ENCODE measurements around the gene KRTAP12-2.
"Not testable (repeated sequence)": the region's sequence is repeated elsewhere in the genome, so short reads cannot be mapped to it uniquely, and the experiment has no call there.

Gene KRTAP12-2

DNA sequence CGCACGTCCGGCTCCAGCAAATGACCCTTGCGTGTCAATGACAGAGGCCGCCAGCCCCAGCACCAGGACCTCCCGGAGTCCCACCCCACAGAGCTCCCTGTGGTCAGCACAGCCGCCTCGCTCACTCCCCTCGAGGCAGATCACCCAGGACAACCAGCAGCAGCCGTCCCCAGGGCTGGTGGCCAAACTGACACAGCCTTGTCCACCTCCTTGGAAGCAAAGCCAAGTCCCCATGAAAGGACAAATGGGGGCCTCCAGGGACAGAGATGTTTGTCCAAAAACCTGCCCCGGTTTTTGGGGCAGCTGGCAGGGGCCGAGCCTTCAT lies 27.4 kb downstream of the KRTAP12-2 start:
- DNase-seq = no peak
- CTCF ChIA-PET = no interaction called here
- H3K27ac Mint-ChIP-seq = no peak overlapping the region
- peaks cover 45% of the 10 kb centered on the region for H3K27me3 Mint-ChIP-seq
- H3K36me3 Mint-ChIP-seq = peaks cover 4% of the 10 kb centered on the region
- H3K9me3 Mint-ChIP-seq = peaks cover 36% of the 10 kb centered on the region
- no peak overlapping the region for H3K4me3 Mint-ChIP-seq
- H3K4me1 Mint-ChIP-seq = no peaks in the 10 kb centered on the region

- H3K36me3 Mint-ChIP-seq, H3K4me3 Mint-ChIP-seq, H3K27ac Mint-ChIP-seq, DNase-seq, CTCF ChIA-PET, H3K4me1 Mint-ChIP-seq: not testable (repeated sequence)
- Mint-ChIP-seq H3K27me3 (peaks cover 41% of the 10 kb centered on the region), H3K9me3 (peaks cover 31% of the 10 kb centered on the region)
Observed at GRCh38 chr21:44638506-44639330, 28.0 kb downstream of the KRTAP12-2 start.

GRCh38 chr21:44637851-44638348 lies 28.8 kb downstream of the KRTAP12-2 start:
- H3K4me3 Mint-ChIP-seq, CTCF ChIA-PET, H3K36me3 Mint-ChIP-seq, H3K27ac Mint-ChIP-seq, DNase-seq, H3K4me1 Mint-ChIP-seq: not testable (repeated sequence)
- peaks cover 39% of the 10 kb centered on the region for H3K27me3 Mint-ChIP-seq
- peaks cover 29% of the 10 kb centered on the region for H3K9me3 Mint-ChIP-seq

DNA sequence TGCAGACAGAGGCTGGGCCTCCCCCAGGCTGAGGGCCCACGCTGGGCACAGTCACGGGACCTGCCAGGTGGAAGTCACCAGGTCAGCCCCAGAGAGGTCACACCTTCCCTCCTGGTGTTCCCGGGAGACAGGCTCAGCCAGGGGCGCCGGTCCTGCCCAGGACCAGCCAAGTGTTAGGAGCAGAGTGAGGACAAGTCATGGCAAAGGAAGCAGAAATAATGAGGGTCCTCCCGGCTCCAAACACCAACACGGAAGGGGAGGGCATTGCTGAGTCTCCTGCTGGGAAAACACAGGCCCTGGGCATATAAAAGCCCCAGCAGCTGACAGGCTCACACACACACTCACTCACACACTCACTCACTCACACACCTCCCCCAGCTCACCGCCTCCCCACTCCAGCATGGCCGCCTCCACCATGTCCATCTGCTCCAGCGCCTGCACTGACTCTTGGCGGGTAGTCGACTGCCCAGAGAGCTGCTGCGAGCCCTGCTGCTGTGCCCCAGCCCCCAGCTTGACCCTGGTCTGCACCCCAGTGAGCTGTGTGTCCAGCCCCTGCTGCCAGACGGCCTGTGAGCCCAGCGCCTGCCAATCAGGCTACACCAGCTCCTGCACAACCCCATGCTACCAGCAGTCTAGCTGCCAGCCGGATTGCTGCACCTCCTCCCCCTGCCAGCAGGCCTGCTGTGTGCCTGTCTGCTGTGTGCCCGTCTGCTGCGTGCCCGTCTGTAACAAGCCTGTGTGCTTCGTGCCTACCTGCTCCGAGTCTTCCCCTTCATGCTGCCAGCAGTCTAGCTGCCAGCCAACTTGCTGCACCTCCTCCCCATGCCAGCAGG lies 29.5 kb downstream of the KRTAP12-2 start, which contains the start of gene KRTAP10-10:
TSS of gene KRTAP10-10 (plus strand) at position 339 of the 833 bp plus-strand sequence. CDS start at position 401, 62 bp downstream.
- Mint-ChIP-seq H3K27ac (no peak within 1 kb of the TSS), H3K4me1 (no peaks in the 10 kb centered on the region), H3K4me3 (no peak within 1 kb of the TSS), H3K36me3 (peaks cover 3% of the 10 kb centered on the region), H3K9me3 (peaks cover 28% of the 10 kb centered on the region), H3K27me3 (peaks cover 44% of the 10 kb centered on the region)
- DNase-seq = no peak
- CTCF ChIA-PET = no interaction called here

DNA sequence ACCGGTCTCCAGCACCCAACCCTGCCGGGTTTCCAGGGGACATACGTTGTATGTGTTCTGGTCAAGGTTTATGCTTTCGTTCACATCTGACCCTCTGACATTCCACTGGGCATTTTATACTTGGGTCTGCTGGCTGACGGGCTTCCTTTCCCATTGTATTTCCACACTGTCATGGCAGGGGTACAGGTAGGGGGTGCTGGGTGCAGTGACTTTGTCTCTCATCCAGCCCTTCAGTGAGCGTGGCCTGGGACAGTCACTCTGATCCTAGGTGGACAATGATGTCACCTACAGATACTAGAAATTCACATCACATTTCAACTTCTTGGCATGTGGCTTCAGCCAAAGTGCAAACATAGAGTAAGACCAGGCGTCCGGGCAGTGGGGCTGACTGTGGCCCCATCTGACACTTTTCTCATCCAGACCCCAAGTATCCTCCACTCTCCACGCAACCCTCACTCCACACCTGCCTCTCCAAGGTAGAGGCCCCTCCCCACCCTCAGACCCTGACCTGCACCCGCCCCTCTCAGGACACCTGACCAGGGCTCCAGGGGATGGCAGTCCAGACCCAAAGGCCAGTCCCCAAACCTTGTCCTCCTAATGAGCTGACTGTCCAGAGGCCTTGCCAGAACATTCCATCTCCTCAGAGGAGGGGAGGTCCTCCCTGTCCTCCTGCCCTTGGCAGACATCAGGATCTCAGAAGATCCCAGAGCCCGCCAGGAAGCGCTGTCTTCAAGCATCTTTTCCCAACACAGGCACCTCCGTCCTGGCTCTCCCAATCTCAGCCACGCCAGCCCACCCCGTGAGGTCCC lies 30.3 kb downstream of the KRTAP12-2 start:
- Mint-ChIP-seq H3K27ac (no peak overlapping the region), H3K4me3 (no peak overlapping the region)

GRCh38 chr21:44632067-44632466 lies 34.7 kb downstream of the KRTAP12-2 start:
- Mint-ChIP-seq H3K4me3 (no peak overlapping the region), H3K4me1 (peaks cover 12% of the 10 kb centered on the region), H3K36me3 (peaks cover 15% of the 10 kb centered on the region), H3K27ac (no peak overlapping the region), H3K27me3 (peaks cover 31% of the 10 kb centered on the region), H3K9me3 (peaks cover 35% of the 10 kb centered on the region)
- no peak for DNase-seq
- CTCF ChIA-PET = no interaction called here

More for the DNA sequence above, 30.3 kb downstream of the KRTAP12-2 start:
- CTCF ChIA-PET = no interaction called here
- no peak for DNase-seq
- Mint-ChIP-seq H3K4me1 (no peaks in the 10 kb centered on the region), H3K36me3 (peaks cover 4% of the 10 kb centered on the region), H3K27me3 (peaks cover 44% of the 10 kb centered on the region), H3K9me3 (peaks cover 31% of the 10 kb centered on the region)

GRCh38 chr21:44630440-44630839 lies 36.3 kb downstream of the KRTAP12-2 start:
- Mint-ChIP-seq H3K36me3 (peaks cover 15% of the 10 kb centered on the region), H3K27me3 (peaks cover 20% of the 10 kb centered on the region), H3K9me3 (peaks cover 35% of the 10 kb centered on the region), H3K4me1 (peaks cover 12% of the 10 kb centered on the region), H3K27ac (peak overlapping the region; percentile 47), H3K4me3 (no peak overlapping the region)
- DNase-seq = no peak
- CTCF ChIA-PET = no interaction called here

DNA sequence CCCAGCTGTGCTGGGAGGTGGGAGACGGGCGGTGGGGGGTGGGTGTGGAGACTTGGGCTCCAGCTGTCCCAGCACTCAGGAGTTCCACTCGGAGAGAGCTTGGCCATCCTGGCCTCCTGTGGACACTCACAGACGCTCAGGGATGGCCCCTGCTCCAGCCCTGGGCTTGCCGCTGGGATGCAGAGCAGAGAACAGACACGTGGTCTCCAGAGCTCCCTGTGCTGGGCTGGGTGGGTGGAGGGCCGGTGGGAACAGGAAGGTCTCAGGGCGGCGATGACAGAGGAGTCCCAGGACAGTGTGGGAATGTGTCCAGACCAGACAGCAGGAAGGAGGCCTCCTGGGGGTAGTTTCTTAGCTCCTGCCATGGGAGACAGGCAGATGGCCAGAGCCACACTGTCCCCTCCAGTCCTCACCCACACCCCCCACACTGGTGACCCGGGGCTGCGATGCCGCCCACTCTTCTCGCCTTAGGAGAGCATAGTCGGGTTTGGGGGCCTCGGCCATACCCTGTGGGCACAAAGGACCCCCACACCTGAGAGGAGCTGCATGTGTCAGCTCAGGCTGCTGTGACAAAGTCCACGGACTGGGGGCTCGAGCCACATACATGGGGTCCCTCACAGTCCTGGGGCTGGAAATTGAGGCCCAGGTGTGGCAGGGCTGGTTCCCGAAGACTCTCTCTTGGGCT lies 37.9 kb downstream of the KRTAP12-2 start:
- Mint-ChIP-seq H3K36me3 (peaks cover 22% of the 10 kb centered on the region), H3K27ac (no peak overlapping the region), H3K27me3 (peaks cover 26% of the 10 kb centered on the region), H3K9me3 (peaks cover 47% of the 10 kb centered on the region), H3K4me3 (no peak overlapping the region), H3K4me1 (peaks cover 12% of the 10 kb centered on the region)
- DNase-seq = no peak
- CTCF ChIA-PET = no interaction called here

DNA sequence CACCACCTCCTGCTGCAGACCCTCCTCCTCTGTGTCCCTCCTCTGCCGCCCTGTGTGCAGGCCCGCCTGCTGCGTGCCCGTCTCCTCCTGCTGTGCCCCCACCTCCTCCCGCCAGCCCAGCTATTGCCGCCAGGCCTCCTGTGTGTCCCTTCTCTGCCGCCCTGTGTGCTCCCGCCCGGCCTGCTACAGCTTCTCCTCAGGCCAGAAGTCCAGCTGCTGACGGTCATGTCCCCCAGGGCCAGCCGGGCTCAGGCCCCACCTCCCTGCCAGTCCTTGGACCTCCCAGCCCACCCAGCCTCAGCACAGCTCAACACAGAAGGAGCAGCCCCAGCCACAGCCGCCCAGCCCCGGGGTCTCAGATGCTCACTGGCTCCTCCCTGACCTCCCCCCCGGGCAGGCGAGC lies 38.9 kb downstream of the KRTAP12-2 start:
- H3K4me1 Mint-ChIP-seq = peaks cover 12% of the 10 kb centered on the region
- DNase-seq, CTCF ChIA-PET, H3K27ac Mint-ChIP-seq, H3K4me3 Mint-ChIP-seq: not testable (repeated sequence)
- H3K36me3 Mint-ChIP-seq = peaks cover 25% of the 10 kb centered on the region
- H3K27me3 Mint-ChIP-seq = peaks cover 26% of the 10 kb centered on the region
- peaks cover 47% of the 10 kb centered on the region for H3K9me3 Mint-ChIP-seq

GRCh38 chr21:44627181-44627822 lies 39.4 kb downstream of the KRTAP12-2 start:
- DNase-seq, CTCF ChIA-PET, H3K4me3 Mint-ChIP-seq, H3K27ac Mint-ChIP-seq: not testable (repeated sequence)
- peaks cover 51% of the 10 kb centered on the region for H3K9me3 Mint-ChIP-seq
- H3K4me1 Mint-ChIP-seq = peaks cover 12% of the 10 kb centered on the region
- peaks cover 21% of the 10 kb centered on the region for H3K27me3 Mint-ChIP-seq
- H3K36me3 Mint-ChIP-seq = peaks cover 29% of the 10 kb centered on the region

- DNase-seq = no peak
- peaks cover 12% of the 10 kb centered on the region for H3K4me1 Mint-ChIP-seq
- H3K36me3 Mint-ChIP-seq = peaks cover 32% of the 10 kb centered on the region
- H3K4me3 Mint-ChIP-seq = no peak within 1 kb of the TSS
- peaks cover 49% of the 10 kb centered on the region for H3K9me3 Mint-ChIP-seq
- CTCF ChIA-PET = no interaction called here
- no peak within 1 kb of the TSS for H3K27ac Mint-ChIP-seq
- peaks cover 18% of the 10 kb centered on the region for H3K27me3 Mint-ChIP-seq
Observed at GRCh38 chr21:44626673-44627143, 40.0 kb downstream of the KRTAP12-2 start, which contains the start of gene KRTAP10-9. Gene KRTAP10-9, plus strand, starts transcription at chr21:44627093. Its CDS starts 79 bp downstream, at chr21:44627172.

DNA sequence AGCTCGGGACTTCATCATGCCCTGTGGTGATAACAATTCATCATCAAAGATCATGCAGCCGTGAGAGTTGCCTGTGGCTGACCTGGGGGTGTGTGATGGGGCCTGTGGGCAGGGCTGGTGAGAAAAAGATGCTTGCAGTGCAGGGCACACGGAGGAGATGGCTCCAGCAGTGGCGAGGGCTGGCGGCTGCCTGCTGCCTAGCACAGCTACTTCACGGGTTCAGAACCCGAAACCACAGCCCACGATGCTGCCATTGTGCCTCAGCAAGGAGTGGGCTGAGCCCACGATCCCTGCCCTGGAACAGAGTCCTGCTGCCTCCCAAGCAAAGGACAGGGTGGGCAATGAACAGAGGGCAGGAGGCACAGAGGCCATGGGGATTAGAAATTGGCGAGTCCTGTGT lies 40.5 kb downstream of the KRTAP12-2 start:
- CTCF ChIA-PET = no interaction called here
- H3K27ac Mint-ChIP-seq = no peak overlapping the region
- peaks cover 12% of the 10 kb centered on the region for H3K4me1 Mint-ChIP-seq
- peaks cover 31% of the 10 kb centered on the region for H3K36me3 Mint-ChIP-seq
- H3K9me3 Mint-ChIP-seq = peaks cover 48% of the 10 kb centered on the region
- no peak for DNase-seq
- peaks cover 18% of the 10 kb centered on the region for H3K27me3 Mint-ChIP-seq
- H3K4me3 Mint-ChIP-seq = no peak overlapping the region

DNA sequence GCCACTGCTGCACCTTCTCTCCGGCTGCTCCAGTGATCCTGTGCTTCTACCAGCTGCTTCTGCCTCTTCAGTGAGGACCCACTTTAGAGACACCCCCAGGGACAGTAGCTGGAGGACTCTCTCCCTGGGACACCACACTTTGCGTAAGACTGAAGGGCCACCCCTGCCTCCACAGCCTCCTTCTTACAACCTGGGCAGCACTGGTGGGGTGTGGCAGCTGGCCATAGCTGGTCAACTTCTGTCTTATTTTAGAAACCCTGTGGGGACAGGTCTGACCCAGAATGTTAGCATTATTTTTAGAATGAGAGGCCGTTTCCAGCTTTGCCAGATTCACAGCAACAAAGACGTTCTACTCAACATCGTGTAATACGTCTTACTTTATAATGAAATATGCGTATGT lies 41.0 kb downstream of the KRTAP12-2 start:
- H3K9me3 Mint-ChIP-seq = peaks cover 45% of the 10 kb centered on the region
- no peak for DNase-seq
- H3K4me1 Mint-ChIP-seq = peaks cover 12% of the 10 kb centered on the region
- CTCF ChIA-PET = no interaction called here
- H3K4me3 Mint-ChIP-seq = no peak overlapping the region
- no peak overlapping the region for H3K27ac Mint-ChIP-seq
- H3K36me3 Mint-ChIP-seq = peaks cover 29% of the 10 kb centered on the region
- peaks cover 18% of the 10 kb centered on the region for H3K27me3 Mint-ChIP-seq

All from activated naive CD4-positive, alpha-beta T cell treated with anti-CD3 and anti-CD28 coated beads, Interleukin-2, amount 10 ng/mL, durations not matched to agents 7 days and 5 days (primary cell).